Measurements from ENCODE around the gene RFPL3.

- TF ChIP-seq CTCF (IDR thresholded peaks at IDR 0.05; ENCODE audit: borderline replicate concordance, extremely low read depth, low read length, poor library complexity, severe bottlenecking) (no peak), EZH2 (IDR thresholded peaks at IDR 0.05; ENCODE audit: borderline replicate concordance, low read depth, low read length, severe bottlenecking) (no peak)
Measured at GRCh38 chr22:32333141-32333768, 24.4 kb upstream of the RFPL3 start.

Measured in DND-41 (cell line).